ENCODE results near the gene PDE4D. TPM values are rescaled to one million over a fixed set of nuclear protein-coding genes. Genes with fewer than 3 reads are reported as not detected.
A peak's percentile ranks its signal among the peaks of the same experiment; 100 is the strongest.
"Not testable (repeated sequence)": the region's sequence is repeated elsewhere in the genome, so short reads cannot be mapped to it uniquely, and the experiment has no call there.

PDE4D gene
- total RNA-seq, 1 donor from 2014 or later: 55.9 TPM

DNA sequence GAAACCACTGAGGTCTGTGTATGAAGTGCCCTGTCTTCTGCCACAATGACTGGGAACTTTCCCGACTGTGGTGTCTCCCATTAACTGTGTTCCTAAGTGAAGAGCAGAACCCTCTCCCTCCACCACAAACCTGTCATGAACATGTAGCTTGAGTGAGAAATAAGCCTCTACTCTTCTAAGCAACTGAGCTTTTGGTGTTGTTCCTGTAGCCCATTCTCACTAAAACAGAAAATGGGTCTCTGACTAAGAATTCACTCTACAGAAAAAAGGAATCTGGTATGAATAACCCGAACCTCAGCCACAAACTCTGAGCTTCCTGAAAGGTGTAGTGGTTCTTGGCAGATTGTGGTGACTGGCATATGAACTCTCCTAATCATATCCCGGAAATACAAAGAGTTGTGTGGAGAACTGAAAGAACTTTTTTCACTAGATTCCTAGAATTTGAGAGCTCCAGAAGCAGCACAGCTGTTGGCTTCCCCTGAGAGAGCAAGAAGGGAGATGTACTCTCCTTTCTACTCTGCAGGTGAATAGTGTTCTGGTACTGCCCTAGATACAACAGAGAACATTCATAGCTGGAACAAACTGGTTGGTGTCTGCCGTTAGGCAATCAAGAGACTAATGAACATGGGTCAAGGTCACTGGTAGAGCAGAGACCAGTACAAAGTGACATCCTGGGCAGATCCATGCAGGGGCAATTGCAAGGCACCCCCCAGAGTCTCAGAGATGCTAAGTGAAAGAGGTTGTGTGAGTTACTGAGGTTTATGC is 283.8 kb downstream of the PDE4D start:
- ATAC-seq (no peak), DNase-seq (ENCODE audit: low spot score) (no peak)
- intact Hi-C loops (cut with DNase I): no loop called here

DNA sequence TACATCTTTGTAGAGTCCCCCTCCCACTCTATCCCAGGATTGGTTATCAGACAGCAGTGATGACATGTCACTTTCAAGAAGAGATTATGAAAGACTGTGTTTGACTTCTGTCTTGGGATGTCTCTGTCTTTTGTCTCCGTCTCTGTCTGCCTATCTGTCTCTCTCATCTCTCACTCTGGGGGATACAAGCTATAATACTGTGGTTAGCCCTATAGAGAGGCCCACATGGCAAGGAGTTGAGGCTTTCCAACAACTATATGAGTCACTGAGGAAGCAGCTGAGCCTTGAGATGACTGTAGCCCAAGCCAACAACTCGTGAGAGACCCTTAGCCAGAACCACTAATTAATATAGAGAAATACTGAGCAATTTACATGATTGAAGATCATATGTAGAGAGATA is 284.8 kb downstream of the PDE4D start:
- ATAC-seq (no peak), DNase-seq (ENCODE audit: low spot score) (no peak)
- intact Hi-C loops (cut with DNase I): no loop called here

DNA sequence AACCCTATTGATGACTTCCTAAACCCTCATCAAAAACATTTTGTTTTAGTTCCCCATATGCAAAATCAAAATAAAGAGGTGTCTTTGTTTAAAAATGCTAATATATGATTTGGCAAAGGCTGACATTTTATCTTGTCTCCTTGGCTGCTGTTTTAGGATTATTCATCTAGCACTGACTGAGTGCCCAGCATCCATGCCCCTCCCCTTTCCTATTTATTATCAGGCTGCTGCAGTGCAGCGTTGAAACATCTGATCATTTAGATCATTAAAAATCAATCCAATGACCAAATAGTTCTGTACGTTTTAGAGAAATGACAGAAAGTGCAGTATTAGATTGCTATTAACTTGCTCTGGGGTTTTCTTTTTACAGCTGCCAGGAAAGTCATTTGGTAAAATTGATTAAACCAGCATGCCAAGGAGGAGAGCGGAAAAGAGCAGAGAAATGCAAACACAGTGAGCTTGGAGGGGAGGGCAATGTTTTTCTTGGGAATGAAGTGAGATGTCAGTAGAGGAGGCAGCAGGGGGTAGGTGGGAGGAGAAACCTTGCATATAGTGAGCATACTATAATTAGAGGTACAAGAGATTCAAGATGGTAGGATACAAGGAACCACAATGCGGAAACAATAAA is 286.3 kb downstream of the PDE4D start:
- no peak for ATAC-seq
- intact Hi-C loops (cut with DNase I): no loop called here
- no peak for DNase-seq (ENCODE audit: low spot score)

DNA sequence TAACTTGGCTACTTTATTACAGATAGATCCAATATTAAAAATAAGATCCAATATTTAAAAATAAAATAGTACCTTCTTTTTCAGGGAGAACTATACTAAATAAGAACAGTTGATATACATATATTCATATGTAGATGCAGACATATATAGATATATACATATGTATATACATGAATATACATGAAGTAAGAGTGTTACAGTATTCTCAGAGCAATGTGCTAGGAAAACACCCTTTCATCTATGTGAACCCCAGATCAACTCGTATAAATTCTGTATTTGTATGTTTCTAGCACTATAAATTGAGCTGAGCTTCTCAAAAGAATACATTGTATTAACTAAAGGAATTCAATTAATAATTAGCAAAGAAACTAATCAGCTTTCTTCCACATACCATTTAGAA is 287.6 kb downstream of the PDE4D start:
- DNase-seq (ENCODE audit: low spot score) (no peak), ATAC-seq (no peak)
- intact Hi-C loops (cut with DNase I): no loop called here

DNA sequence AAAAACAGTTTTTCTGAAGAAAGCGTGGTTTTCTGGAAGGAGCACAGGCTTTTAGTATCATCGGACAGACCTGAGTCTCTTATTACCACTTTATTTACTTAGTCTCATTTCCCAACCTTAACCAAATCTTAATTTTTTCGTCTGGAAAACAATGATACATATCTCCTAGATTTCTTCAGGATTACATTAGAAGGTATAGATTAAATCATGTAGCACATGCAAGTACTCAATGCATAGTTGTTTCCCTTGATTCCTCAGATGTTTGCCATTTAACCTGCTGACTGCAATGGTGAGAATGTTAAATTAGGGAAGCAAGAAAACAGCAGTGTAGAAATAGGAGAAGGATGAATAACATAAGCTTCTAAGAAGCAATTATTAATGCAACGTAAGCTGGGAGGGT is 289.4 kb downstream of the PDE4D start:
- intact Hi-C loops (cut with DNase I): no loop called here
- DNase-seq (ENCODE audit: low spot score) (no peak), ATAC-seq (no peak)

DNA sequence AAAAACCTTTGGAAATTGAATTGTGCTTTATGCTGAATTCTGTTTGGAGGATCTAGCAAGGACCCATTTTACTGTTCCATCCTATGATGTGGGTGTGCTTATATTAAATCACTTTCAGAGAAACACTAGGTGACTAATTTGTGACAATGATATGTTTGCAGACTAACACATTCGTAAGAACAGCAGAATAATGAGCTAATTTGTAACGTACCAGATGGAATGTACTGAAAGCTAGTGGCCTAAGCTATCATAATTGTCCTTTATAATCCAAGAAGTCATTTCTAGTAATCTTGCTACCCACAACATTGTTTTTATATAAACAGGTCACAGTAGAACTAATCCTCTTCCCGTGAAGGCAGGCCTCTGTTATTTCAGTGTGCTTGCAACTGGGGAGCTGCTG is 292.5 kb downstream of the PDE4D start:
- intact Hi-C loops (cut with DNase I): no loop called here
- no peak for DNase-seq (ENCODE audit: low spot score)
- ATAC-seq: no peak

DNA sequence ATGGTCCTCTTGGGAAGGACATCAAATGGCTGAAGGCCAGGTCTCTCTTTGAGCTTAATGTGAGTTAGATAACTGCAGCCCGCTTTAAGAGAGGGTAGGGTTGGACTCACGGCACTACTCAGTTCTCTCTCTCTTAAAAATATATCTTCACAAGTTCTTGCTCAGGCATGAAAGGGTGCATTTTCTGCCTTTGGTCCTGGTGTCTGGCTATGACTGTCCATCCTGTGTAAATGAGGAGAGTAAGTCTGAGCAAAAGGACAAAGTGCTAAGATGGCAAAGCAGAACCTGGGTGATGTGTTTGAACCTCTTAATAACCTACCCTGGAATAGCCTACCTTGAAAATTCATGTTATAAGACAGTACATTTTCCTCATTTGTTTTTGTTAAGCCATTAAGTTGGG is 293.4 kb downstream of the PDE4D start:
- intact Hi-C loops (cut with DNase I): no loop called here
- ATAC-seq (no peak), DNase-seq (ENCODE audit: low spot score) (no peak)

DNA sequence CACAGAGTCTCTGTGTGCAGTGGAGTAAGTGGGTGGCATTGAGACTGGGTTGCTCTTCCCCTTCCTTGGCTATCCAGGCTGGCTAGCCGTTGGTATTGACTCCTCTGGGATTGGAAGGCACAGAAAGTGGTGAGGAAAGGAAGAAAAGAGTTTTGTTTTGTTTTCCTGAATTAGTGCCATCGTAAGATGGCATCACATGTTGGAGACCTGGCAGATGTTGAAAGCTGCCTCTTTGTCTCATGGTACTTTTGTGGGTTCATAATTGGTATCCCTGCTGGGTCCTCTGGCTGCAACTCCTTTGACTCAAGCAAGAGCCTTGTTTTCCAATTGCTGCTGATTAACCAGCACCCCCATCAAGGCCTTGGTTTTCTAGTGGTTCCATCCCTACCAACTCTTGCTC is 293.8 kb downstream of the PDE4D start:
- DNase-seq (ENCODE audit: low spot score) (no peak), ATAC-seq (no peak)
- intact Hi-C loops (cut with DNase I): no loop called here

DNA sequence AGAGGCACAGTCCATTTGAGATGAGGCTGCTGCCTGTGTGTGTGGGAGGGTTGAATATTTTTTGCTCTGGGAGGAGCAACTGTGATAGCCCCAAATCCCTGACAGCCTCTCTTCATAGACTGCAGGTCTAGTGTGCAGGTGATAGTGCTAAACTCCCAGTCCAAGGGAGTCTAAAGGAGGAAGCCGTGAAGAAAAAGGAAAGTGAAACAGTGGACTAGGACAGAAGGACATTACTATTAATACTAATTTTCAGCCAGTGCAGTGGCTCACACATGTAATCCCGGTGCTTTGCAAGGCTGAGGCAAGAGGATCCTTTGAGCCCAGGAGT is 295.0 kb downstream of the PDE4D start:
- intact Hi-C loops (cut with DNase I): no loop called here
- ATAC-seq: peak; percentile 22
- no peak for DNase-seq (ENCODE audit: low spot score)

DNA sequence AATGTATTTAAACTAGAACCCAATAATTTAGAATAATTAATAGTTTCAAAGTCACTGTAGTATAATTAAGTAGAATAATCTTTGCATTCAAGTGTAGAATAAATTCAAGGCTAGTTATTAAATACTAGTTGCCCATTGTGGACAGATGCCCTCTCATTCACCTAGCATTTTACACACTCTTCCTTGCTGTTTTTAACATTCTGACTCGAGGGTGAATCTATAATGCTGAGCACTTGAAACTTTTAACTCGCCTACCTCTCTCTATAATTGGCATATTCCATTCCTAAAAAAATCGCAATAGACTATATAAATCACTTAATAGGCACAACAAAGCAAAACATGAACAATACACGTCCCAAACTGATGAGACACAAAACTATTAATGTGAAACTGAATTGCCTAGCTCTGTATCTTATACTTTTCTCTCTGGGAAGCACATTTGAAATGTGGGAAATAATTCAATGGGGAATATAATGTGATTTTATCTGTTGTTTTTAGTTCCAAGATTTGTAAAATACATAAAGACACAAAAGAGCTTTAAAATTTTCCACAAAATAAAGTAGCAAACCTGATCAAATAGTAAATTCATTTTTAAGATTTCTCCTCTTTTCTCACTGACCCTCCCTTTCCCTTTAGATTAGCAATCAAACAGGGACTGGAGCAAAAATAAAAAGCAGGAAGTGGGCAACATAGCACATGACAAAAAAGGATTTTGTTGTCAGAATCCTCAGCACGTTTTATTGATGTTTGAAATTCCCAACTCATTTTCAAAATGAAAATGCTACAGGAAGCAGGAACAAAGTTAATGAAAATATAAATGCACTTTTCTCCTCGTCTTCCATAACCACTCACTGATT is 295.6 kb downstream of the PDE4D start:
- no peak for ATAC-seq
- DNase-seq (ENCODE audit: low spot score): no peak
- intact Hi-C loops (cut with DNase I): no loop called here

DNA sequence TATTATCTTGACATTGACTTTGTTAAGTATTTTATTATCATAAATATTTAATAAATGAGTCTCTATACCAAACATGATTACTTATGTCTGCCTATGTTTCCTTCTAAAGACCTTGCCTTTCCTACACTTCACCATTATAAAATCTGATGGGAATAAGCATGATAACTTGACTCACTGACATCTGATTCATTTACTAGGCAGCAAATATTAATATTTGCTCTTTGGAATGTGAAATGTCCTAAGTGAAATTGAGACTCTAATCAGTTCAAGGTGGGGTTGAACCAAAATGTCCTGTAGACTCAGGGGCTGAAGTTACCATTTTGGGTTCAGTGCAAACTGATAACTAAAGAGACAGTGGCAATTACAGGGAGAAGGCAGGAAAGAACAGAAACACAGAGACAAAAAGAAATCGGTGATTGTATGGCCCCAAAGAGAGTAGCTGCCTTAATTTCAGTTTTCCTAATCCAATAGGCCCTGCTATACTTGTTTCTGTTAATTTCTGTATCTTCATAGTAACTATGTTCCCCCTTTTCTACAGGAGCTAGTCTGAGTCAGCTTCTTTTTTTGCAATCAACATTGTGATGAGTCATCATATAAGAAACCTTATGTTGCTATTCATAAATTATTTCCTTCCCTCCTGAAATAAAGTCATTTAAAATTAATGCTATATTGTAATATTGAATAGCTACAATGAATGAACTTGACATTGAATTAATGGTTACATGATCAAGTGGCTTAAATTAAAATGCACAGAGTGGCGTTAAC is 296.8 kb downstream of the PDE4D start:
- ATAC-seq: no peak
- no peak for DNase-seq (ENCODE audit: low spot score)
- intact Hi-C loops (cut with DNase I): no loop called here

DNA sequence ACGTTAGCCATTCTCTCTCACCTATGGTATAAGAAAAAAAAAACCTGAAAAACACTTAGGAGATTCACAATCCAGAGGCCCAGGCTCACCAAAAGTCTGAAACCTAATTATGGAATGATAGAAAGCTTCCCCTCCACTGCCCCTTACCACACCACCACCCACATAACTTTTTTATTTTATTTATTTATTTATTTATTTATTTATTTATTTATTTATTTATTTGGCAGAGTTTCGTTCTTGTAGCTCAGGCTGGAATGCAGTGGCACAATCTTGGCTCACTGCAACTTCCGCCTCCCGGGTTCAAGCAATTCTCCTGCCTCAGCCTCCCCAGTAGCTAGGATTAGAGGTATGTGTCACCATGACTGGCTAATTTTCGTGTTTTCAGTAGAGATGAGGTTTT is 299.4 kb downstream of the PDE4D start:
- intact Hi-C loops (cut with DNase I); ATAC-seq; DNase-seq (ENCODE audit: low spot score): not testable (repeated sequence)

DNA sequence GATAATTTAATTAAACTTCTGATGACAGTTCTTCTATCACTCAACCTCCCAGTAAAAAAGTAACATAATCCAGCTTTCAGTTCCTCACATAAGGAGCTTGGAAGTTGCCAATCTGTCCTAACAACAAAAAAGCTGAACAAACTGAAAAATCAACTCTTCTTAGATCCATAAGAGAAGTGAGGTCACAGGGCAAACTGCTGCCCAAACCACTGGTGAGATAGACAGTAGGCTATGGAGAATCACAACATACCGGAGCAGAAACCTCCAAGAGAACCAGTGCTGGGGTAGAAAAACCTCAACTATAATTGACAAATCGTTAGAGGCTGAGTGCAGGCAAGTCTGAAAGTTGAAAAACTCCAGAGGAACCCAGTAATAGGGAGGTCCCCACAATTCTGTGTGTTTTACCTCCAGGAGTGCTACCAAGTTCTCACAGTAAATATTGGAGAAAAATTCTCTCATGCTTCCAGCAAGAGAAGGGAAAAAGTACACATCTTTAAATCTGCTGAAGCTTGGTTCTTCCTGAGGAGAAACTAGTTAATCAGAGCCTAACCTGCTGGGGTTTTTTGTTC is 300.0 kb downstream of the PDE4D start:
- ATAC-seq (no peak), DNase-seq (ENCODE audit: low spot score) (no peak)
- intact Hi-C loops (cut with DNase I): no loop called here

DNA sequence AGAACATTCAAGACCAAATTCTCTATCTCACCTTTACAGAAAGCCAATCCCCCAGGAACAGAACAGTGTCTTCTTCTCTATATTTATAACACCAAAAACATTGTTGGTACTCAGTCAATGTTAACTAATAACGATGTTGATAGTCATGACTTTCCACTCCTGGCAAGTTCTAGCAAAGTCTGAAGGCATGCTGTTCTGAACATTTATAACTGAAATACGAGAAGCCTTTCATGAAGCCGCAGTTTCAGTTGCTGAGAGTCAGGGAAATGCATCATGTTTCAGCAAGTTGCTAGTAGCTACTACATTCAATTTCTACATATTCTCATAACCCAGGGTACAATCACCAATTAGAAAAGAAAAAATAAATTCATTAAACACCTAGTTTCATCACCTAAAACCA is 301.4 kb downstream of the PDE4D start:
- ATAC-seq: no peak

DNA sequence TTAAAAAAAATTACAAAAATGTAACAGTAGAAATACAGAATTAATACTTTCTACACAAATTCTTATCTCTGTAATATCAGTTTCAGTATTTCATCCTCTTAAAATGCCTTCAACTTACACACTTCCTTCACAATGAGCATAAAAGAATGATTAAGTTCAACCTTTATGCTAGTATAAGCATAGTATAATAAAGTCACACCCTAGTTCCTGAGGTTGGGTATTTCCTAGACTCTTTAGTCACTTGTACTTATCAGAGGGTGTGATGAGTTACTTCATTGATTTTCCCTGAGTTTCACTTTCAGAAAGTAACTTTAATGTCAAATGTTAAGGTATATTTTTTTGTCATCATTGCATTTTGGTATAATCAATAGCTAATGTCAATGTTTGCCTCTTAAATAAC is 302.4 kb downstream of the PDE4D start:
- ATAC-seq (no peak), DNase-seq (ENCODE audit: low spot score) (no peak)
- intact Hi-C loops (cut with DNase I): no loop called here

More for the DNA sequence above, 301.4 kb downstream of the PDE4D start:
- no peak for DNase-seq (ENCODE audit: low spot score)
- intact Hi-C loops (cut with DNase I): no loop called here

DNA sequence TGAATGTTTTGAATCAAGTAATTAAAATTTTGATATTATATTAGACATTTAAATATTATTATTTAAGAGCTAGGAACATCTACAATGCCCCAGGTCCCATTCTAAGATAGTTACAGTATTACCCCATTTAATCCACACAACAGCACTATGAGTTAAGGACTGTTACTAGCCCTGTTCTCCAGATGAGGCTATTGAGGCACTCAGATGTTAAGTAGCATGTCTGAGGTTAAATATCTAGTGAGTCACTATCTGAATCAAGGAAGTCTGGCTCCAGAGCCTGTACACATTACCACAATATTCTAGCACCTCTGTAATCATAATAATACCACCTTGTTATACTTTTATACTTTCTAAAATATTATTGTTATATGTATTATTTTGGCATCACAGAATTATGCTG is 304.6 kb downstream of the PDE4D start:
- intact Hi-C loops (cut with DNase I): no loop called here
- no peak for DNase-seq (ENCODE audit: low spot score)
- ATAC-seq: no peak

DNA sequence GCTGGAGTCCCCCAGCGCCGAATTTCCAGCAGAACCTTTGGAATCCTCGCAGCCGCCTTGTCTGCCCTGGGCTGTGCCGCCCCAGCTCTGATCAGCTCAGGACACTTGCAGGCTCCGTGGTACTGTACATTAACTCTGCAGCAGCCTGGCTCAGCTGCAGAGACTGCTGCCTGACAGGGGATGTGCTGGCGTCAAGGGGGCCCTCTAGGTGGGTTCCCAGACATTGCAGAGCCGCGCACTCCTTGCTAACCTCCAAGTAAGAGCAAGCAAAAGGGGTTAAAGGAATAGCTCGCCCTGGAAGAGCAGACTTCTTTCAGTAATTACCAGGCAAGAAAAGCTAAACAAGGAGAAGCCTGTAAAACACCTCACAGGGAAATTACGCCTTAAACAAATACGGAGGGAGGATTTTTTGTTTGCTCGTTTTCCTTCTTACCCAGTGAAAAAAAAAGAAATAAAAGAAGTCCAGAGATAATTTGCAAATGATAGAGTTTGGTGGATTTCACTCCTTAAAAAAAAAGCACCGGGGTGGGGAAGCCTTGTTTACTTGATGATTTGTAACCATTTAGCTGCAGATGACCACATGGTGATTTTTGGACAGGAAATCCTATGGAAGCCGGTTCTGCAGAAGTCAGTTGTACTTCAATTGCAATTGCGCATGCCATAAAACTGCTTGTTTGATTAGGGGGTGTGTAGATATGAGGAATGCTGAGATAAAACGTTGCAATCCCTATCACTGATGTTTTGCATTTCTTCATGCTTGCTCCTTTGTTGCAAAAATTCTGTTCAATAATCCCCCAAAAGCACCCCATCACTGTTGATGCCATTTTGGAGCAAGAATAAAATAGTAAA is 305.8 kb downstream of the PDE4D start:
- intact Hi-C loops (cut with DNase I): no loop called here
- DNase-seq (ENCODE audit: low spot score) (no peak), ATAC-seq (peak; percentile 86)

DNA sequence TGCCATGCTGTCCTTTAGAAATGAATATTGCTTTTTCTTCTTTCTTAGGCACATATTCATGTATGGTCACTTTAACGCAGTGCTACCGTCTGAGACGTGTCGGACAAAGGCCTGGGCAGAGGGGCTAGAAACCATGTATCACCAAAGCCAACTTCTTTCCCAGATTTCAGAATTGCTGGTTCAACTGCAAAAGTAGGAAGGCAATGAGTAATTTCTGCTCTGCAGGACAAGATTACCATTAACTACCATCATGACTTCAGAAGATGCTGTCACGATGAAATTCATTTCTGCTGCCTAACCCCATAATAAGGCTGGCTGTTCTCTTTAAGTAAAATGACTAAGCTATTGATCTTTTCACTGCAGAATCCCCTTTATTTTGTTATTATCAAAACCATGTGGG is 306.7 kb downstream of the PDE4D start:
- DNase-seq (ENCODE audit: low spot score) (no peak), ATAC-seq (no peak)
- intact Hi-C loops (cut with DNase I): no loop called here

Data from sciatic nerve (tissue), 2 donors.